WTC11 (cell line): Measurements from ENCODE around the gene MIGA1. TPM values are rescaled to one million over a fixed set of nuclear protein-coding genes. Genes with fewer than 3 reads are reported as not detected.

Experiments used
- ATAC-seq: fragments of 200-7000 bp; cut with Tn5 transposase; 2 replicates; pipeline ENCODE4 v1.10.0; 2021; ENCODE audit warnings: mild to moderate bottlenecking, moderate library complexity
- CTCF ChIA-PET: fragments of 300-600 bp; sonication (Branson Sonifier 250); formaldehyde crosslinking; loops from one replicate; lab custom pipeline; 2021; ENCODE audit warnings: antibody characterized with exemption; lab: Charles Lee
- POLR2A ChIA-PET: fragments of 350-600 bp; sonication (Branson Sonifier 250); formaldehyde crosslinking; loops from one replicate; lab custom pipeline; 2021; ENCODE audit warnings: antibody characterized with exemption; lab: Charles Lee
- DNase-seq: peaks from one replicate; pipeline ENCODE4 v3.0.0; 2021; ENCODE audit warnings: low spot score
- H3K27ac Mint-ChIP-seq: 2 replicates; pipeline ENCODE4 v1.8.0; 2021; ENCODE audit warnings: mixed read lengths
- H3K27me3 Mint-ChIP-seq: 2 replicates; pipeline ENCODE4 v1.8.0; 2021; ENCODE audit warnings: low read depth, mild to moderate bottlenecking, moderate library complexity, mixed read lengths
- H3K36me3 Mint-ChIP-seq: 2 replicates; pipeline ENCODE4 v1.8.0; 2021; ENCODE audit warnings: mixed read lengths
- H3K4me1 Mint-ChIP-seq: 2 replicates; pipeline ENCODE4 v1.8.0; 2022; ENCODE audit warnings: mixed read lengths
- H3K4me3 Mint-ChIP-seq: 2 replicates; pipeline ENCODE4 v1.8.0; 2021; ENCODE audit warnings: mild to moderate bottlenecking, moderate library complexity, mixed read lengths
- H3K9me3 Mint-ChIP-seq: 2 replicates; pipeline ENCODE4 v1.8.0; 2021; ENCODE audit warnings: mixed read lengths
- CREB1 ChIP-seq: sonication (generic); formaldehyde crosslinking; IDR thresholded peaks from 2 replicates; pipeline ENCODE4 v1.8.0; 2023; ENCODE audit warnings: mild to moderate bottlenecking, missing genetic modification reagents
- ELF4 ChIP-seq: sonication (generic); formaldehyde crosslinking; IDR thresholded peaks from 2 replicates; pipeline ENCODE4 v1.8.1; 2022; ENCODE audit warnings: low read depth, mild to moderate bottlenecking, moderate library complexity, missing genetic modification reagents
- ESRRA ChIP-seq: sonication (generic); formaldehyde crosslinking; IDR thresholded peaks from 2 replicates; pipeline ENCODE4 v1.8.1; 2022; ENCODE audit warnings: mild to moderate bottlenecking, missing genetic modification reagents, borderline replicate concordance
- ETV6 ChIP-seq: sonication (generic); formaldehyde crosslinking; IDR thresholded peaks from 2 replicates; pipeline ENCODE4 v1.8.1; 2022; ENCODE audit warnings: mild to moderate bottlenecking, missing genetic modification reagents
- GTF2I ChIP-seq: fragments of 250-450 bp; sonication (Bioruptor Pico); conservative IDR thresholded peaks from 2 replicates; pipeline ENCODE4 v1.4.0; 2021; ENCODE audit warnings: mild to moderate bottlenecking
- JUN ChIP-seq: sonication (generic); formaldehyde crosslinking; IDR thresholded peaks from 2 replicates; pipeline ENCODE4 v1.8.0; 2023; ENCODE audit warnings: mild to moderate bottlenecking, missing genetic modification reagents
- KAT7 ChIP-seq: sonication (generic); formaldehyde crosslinking; IDR thresholded peaks from 2 replicates; pipeline ENCODE4 v1.8.1; 2023; ENCODE audit warnings: missing genetic modification reagents, mild to moderate bottlenecking, borderline replicate concordance
- NFATC4 ChIP-seq: fragments of 250-450 bp; sonication (Bioruptor Pico); IDR thresholded peaks from 2 replicates; pipeline ENCODE4 v1.9.0; 2021; ENCODE audit warnings: mild to moderate bottlenecking
- OVOL2 ChIP-seq: fragments of 250-450 bp; sonication (Bioruptor Pico); IDR thresholded peaks from 2 replicates; pipeline ENCODE4 v1.9.0; 2021; ENCODE audit warnings: mild to moderate bottlenecking, borderline replicate concordance
- PRRX2 ChIP-seq: fragments of 250-450 bp; sonication (Bioruptor Pico); IDR thresholded peaks from 2 replicates; pipeline ENCODE4 v1.8.0; 2021; ENCODE audit warnings: mild to moderate bottlenecking
- SMAD4 ChIP-seq: sonication (generic); formaldehyde crosslinking; IDR thresholded peaks from 2 replicates; pipeline ENCODE4 v1.8.0; 2022; ENCODE audit warnings: mild to moderate bottlenecking, missing genetic modification reagents
- SP1 ChIP-seq: sonication (generic); formaldehyde crosslinking; conservative IDR thresholded peaks from 2 replicates; pipeline ENCODE4 v1.8.1; 2022; ENCODE audit warnings: missing genetic modification reagents
- total RNA-seq: library from RNA; stranded (reverse); gene quantifications from 3 replicates; pipeline ENCODE4 v1.2.3, GENCODE V29; 2021
- TF ChIP-seq, protein P1 (sequence below): sonication (generic); formaldehyde crosslinking; IDR thresholded peaks from 2 replicates; pipeline ENCODE4 v1.8.0; 2023; ENCODE audit warnings: missing genetic modification reagents, mild to moderate bottlenecking, borderline replicate concordance
- TF ChIP-seq, protein P2 (sequence below): sonication (generic); formaldehyde crosslinking; IDR thresholded peaks from 2 replicates; pipeline ENCODE4 v1.8.1; 2023; ENCODE audit warnings: mild to moderate bottlenecking, missing genetic modification reagents, moderate library complexity
- TF ChIP-seq, protein P3 (sequence below): fragments of 250-450 bp; sonication (Bioruptor Pico); IDR thresholded peaks from 2 replicates; pipeline ENCODE4 v2.1.2; 2022; ENCODE audit warnings: mild to moderate bottlenecking, moderate library complexity
- TF ChIP-seq, protein P4 (sequence below): sonication (generic); formaldehyde crosslinking; conservative IDR thresholded peaks from 2 replicates; pipeline ENCODE4 v1.8.1; 2022; ENCODE audit warnings: mild to moderate bottlenecking, missing genetic modification reagents
- TF ChIP-seq, protein P5 (sequence below): sonication (generic); formaldehyde crosslinking; IDR thresholded peaks from 2 replicates; pipeline ENCODE4 v1.8.1; 2023; ENCODE audit warnings: mild to moderate bottlenecking, missing genetic modification reagents
- TF ChIP-seq, protein P6 (sequence below): sonication (generic); formaldehyde crosslinking; IDR thresholded peaks from 2 replicates; pipeline ENCODE4 v1.8.1; 2022; ENCODE audit warnings: low read depth, mild to moderate bottlenecking, moderate library complexity, missing genetic modification reagents, borderline replicate concordance
- TF ChIP-seq, protein P7 (sequence below): fragments of 250-450 bp; sonication (Bioruptor Pico); IDR thresholded peaks from 2 replicates; pipeline ENCODE4 v1.9.0; 2021; ENCODE audit warnings: mild to moderate bottlenecking
- TF ChIP-seq, protein P8 (sequence below): sonication (generic); formaldehyde crosslinking; IDR thresholded peaks from 2 replicates; pipeline ENCODE4 v1.8.1; 2022; ENCODE audit warnings: missing genetic modification reagents, borderline replicate concordance
- TF ChIP-seq, protein P9 (sequence below): sonication (generic); formaldehyde crosslinking; IDR thresholded peaks from 2 replicates; pipeline ENCODE4 v1.8.0; 2022; ENCODE audit warnings: mild to moderate bottlenecking, missing genetic modification reagents
- TF ChIP-seq, protein P10 (sequence below): sonication (generic); formaldehyde crosslinking; IDR thresholded peaks from 2 replicates; pipeline ENCODE4 v1.8.0; 2022; ENCODE audit warnings: mild to moderate bottlenecking, missing genetic modification reagents

MIGA1 gene
- total RNA-seq, 1 experiment from 2014 or later = 6.2 TPM

DNA sequence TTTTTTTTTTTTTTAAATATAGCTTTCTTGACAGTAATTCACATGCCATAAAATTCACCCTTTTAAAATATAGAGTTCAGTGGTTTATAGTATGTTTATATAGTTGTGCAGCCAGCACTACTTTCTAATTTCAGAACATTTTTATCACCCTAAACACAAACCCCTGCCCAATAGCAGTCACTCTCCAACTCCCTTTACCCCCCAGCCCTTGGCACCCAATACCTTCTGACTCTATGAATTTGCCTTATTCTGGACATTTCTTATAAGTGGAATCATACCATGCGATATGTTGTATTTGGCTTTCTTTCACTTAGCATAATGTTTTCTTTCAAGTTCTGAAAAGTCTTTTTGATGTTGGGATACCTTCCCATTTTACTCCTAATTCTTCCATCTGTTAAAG is 66.5 kb downstream of the MIGA1 start (continued):
- TF ChIP-seq, protein P1, sequence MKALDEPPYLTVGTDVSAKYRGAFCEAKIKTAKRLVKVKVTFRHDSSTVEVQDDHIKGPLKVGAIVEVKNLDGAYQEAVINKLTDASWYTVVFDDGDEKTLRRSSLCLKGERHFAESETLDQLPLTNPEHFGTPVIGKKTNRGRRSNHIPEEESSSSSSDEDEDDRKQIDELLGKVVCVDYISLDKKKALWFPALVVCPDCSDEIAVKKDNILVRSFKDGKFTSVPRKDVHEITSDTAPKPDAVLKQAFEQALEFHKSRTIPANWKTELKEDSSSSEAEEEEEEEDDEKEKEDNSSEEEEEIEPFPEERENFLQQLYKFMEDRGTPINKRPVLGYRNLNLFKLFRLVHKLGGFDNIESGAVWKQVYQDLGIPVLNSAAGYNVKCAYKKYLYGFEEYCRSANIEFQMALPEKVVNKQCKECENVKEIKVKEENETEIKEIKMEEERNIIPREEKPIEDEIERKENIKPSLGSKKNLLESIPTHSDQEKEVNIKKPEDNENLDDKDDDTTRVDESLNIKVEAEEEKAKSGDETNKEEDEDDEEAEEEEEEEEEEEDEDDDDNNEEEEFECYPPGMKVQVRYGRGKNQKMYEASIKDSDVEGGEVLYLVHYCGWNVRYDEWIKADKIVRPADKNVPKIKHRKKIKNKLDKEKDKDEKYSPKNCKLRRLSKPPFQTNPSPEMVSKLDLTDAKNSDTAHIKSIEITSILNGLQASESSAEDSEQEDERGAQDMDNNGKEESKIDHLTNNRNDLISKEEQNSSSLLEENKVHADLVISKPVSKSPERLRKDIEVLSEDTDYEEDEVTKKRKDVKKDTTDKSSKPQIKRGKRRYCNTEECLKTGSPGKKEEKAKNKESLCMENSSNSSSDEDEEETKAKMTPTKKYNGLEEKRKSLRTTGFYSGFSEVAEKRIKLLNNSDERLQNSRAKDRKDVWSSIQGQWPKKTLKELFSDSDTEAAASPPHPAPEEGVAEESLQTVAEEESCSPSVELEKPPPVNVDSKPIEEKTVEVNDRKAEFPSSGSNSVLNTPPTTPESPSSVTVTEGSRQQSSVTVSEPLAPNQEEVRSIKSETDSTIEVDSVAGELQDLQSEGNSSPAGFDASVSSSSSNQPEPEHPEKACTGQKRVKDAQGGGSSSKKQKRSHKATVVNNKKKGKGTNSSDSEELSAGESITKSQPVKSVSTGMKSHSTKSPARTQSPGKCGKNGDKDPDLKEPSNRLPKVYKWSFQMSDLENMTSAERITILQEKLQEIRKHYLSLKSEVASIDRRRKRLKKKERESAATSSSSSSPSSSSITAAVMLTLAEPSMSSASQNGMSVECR (CRISPR knock-in tag) = no peak
- no peak for TF ChIP-seq NFATC4 (CRISPR knock-in tag)

DNA sequence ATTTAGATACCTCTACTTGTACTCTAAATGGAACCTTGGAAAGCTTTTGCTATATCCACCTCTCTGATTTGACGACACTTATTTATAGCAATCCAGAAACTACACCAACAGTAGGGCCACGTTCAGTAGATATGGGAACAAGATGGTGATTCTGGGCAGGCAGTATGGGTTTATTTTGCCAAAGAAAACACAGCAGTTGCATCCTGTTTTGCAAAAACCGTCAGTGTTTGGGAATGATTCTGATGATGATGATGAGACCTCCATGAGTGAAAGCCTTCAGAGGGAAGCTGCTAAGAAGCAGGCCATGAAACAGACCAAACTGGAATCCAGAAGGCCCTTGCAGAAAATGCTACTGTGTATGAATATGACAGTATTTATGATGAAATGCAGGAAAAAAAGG is 67.5 kb downstream of the MIGA1 start:
- no peak overlapping the region for H3K4me3 Mint-ChIP-seq
- H3K27me3 Mint-ChIP-seq = no peaks in the 10 kb centered on the region
- no peaks in the 10 kb centered on the region for H3K4me1 Mint-ChIP-seq
- TF ChIP-seq ETV6 (CRISPR knock-in tag) (no peak), CREB1 (CRISPR knock-in tag) (no peak), ESRRA (CRISPR knock-in tag) (no peak), JUN (CRISPR knock-in tag) (no peak), PRRX2 (CRISPR knock-in tag) (no peak), SP1 (CRISPR knock-in tag) (no peak), ELF4 (CRISPR knock-in tag) (no peak), KAT7 (CRISPR knock-in tag) (no peak), OVOL2 (no peak), GTF2I (no peak), SMAD4 (CRISPR knock-in tag) (no peak)
- TF ChIP-seq, protein P2, sequence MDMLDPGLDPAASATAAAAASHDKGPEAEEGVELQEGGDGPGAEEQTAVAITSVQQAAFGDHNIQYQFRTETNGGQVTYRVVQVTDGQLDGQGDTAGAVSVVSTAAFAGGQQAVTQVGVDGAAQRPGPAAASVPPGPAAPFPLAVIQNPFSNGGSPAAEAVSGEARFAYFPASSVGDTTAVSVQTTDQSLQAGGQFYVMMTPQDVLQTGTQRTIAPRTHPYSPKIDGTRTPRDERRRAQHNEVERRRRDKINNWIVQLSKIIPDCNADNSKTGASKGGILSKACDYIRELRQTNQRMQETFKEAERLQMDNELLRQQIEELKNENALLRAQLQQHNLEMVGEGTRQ (CRISPR knock-in tag) = no peak
- TF ChIP-seq, protein P3, sequence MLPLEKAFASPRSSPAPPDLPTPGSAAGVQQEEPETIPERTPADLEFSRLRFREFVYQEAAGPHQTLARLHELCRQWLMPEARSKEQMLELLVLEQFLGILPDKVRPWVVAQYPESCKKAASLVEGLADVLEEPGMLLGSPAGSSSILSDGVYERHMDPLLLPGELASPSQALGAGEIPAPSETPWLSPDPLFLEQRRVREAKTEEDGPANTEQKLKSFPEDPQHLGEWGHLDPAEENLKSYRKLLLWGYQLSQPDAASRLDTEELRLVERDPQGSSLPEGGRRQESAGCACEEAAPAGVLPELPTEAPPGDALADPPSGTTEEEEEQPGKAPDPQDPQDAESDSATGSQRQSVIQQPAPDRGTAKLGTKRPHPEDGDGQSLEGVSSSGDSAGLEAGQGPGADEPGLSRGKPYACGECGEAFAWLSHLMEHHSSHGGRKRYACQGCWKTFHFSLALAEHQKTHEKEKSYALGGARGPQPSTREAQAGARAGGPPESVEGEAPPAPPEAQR (CRISPR knock-in tag) = no peak
- TF ChIP-seq, protein P4, sequence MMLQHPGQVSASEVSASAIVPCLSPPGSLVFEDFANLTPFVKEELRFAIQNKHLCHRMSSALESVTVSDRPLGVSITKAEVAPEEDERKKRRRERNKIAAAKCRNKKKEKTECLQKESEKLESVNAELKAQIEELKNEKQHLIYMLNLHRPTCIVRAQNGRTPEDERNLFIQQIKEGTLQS (CRISPR knock-in tag) = no peak
- TF ChIP-seq, protein P5, sequence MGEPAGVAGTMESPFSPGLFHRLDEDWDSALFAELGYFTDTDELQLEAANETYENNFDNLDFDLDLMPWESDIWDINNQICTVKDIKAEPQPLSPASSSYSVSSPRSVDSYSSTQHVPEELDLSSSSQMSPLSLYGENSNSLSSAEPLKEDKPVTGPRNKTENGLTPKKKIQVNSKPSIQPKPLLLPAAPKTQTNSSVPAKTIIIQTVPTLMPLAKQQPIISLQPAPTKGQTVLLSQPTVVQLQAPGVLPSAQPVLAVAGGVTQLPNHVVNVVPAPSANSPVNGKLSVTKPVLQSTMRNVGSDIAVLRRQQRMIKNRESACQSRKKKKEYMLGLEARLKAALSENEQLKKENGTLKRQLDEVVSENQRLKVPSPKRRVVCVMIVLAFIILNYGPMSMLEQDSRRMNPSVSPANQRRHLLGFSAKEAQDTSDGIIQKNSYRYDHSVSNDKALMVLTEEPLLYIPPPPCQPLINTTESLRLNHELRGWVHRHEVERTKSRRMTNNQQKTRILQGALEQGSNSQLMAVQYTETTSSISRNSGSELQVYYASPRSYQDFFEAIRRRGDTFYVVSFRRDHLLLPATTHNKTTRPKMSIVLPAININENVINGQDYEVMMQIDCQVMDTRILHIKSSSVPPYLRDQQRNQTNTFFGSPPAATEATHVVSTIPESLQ (CRISPR knock-in tag) = no peak
- TF ChIP-seq, protein P6, sequence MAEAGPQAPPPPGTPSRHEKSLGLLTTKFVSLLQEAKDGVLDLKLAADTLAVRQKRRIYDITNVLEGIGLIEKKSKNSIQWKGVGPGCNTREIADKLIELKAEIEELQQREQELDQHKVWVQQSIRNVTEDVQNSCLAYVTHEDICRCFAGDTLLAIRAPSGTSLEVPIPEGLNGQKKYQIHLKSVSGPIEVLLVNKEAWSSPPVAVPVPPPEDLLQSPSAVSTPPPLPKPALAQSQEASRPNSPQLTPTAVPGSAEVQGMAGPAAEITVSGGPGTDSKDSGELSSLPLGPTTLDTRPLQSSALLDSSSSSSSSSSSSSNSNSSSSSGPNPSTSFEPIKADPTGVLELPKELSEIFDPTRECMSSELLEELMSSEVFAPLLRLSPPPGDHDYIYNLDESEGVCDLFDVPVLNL (CRISPR knock-in tag) = no peak
- TF ChIP-seq, protein P7, sequence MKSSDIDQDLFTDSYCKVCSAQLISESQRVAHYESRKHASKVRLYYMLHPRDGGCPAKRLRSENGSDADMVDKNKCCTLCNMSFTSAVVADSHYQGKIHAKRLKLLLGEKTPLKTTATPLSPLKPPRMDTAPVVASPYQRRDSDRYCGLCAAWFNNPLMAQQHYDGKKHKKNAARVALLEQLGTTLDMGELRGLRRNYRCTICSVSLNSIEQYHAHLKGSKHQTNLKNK (CRISPR knock-in tag) = no peak
- TF ChIP-seq, protein P8, sequence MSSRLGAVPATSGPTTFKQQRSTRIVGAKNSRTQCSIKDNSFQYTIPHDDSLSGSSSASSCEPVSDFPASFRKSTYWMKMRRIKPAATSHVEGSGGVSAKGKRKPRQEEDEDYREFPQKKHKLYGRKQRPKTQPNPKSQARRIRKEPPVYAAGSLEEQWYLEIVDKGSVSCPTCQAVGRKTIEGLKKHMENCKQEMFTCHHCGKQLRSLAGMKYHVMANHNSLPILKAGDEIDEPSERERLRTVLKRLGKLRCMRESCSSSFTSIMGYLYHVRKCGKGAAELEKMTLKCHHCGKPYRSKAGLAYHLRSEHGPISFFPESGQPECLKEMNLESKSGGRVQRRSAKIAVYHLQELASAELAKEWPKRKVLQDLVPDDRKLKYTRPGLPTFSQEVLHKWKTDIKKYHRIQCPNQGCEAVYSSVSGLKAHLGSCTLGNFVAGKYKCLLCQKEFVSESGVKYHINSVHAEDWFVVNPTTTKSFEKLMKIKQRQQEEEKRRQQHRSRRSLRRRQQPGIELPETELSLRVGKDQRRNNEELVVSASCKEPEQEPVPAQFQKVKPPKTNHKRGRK (CRISPR knock-in tag) = no peak
- TF ChIP-seq, protein P9, sequence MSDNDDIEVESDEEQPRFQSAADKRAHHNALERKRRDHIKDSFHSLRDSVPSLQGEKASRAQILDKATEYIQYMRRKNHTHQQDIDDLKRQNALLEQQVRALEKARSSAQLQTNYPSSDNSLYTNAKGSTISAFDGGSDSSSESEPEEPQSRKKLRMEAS = no peak
- TF ChIP-seq, protein P10, sequence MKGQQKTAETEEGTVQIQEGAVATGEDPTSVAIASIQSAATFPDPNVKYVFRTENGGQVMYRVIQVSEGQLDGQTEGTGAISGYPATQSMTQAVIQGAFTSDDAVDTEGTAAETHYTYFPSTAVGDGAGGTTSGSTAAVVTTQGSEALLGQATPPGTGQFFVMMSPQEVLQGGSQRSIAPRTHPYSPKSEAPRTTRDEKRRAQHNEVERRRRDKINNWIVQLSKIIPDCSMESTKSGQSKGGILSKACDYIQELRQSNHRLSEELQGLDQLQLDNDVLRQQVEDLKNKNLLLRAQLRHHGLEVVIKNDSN (CRISPR knock-in tag) = no peak
- no peaks in the 10 kb centered on the region for H3K9me3 Mint-ChIP-seq
- ChIA-PET POLR2A (no interaction called here), CTCF (no interaction called here)
- DNase-seq = no peak
- H3K27ac Mint-ChIP-seq = no peak overlapping the region
- ATAC-seq = no peak
- H3K36me3 Mint-ChIP-seq = no peaks in the 10 kb centered on the region
